Heart right ventricle (tissue), 16 donors: ENCODE results near the gene TRPC3. TPM values are rescaled to one million over a fixed set of nuclear protein-coding genes. Genes with fewer than 3 reads are reported as not detected.

ENCODE experiments used
- ATAC-seq, 8 donors: fragments of 200-7000 bp; cut with Tn5 transposase; one replicate each; pipeline ENCODE4 v1.9.1; 2020; ENCODE audit warnings: mild to moderate bottlenecking in 8 of 8, moderate library complexity in 8 of 8, moderate number of reproducible peaks in 1 of 8
- DNase-seq, 2 donors: peaks; one replicate each; pipeline ENCODE4 v3.0.0-alpha.2; 2020
- H3K27ac ChIP-seq, 10 donors: fragments of 200-600 bp; sonication (generic) in 2 of 10; one replicate each; pipeline versions ENCODE4 v1.5.0 to v1.8.0; 2020 to 2022; ENCODE audit warnings: mild to moderate bottlenecking in 3 of 10
- H3K27me3 ChIP-seq, 7 donors: fragments of 200-600 bp; one replicate each; pipeline ENCODE4 v1.8.0; 2021 to 2022; ENCODE audit warnings: mild to moderate bottlenecking in 2 of 7
- H3K36me3 ChIP-seq, 9 donors: fragments of 200-600 bp; sonication (generic) in 1 of 9; one replicate each; pipeline versions ENCODE4 v1.5.0 to v1.8.0; 2020 to 2022; ENCODE audit warnings: mild to moderate bottlenecking in 2 of 9
- H3K4me1 ChIP-seq, 9 donors: fragments of 200-600 bp; sonication (generic) in 1 of 9; one replicate each; pipeline versions ENCODE4 v1.5.0 to v1.8.0; 2020 to 2022; ENCODE audit warnings: mild to moderate bottlenecking in 4 of 9
- H3K4me3 ChIP-seq, 10 donors: fragments of 200-600 bp; sonication (generic) in 2 of 10; one replicate each; pipeline versions ENCODE4 v1.5.0 to v1.8.0; 2020 to 2022; ENCODE audit warnings: mild to moderate bottlenecking in 7 of 10, moderate library complexity in 2 of 10
- H3K9me3 ChIP-seq, 11 donors: fragments of 200-600 bp in 10 of 11; sonication (generic) in 2 of 11; one replicate each; pipeline versions ENCODE4 v1.5.0 to v1.8.0; 2013 to 2022; ENCODE audit warnings: mild to moderate bottlenecking in 2 of 11, control low read depth in 1 of 11, moderate library complexity in 1 of 11
- WGBS, 2 donors: extraction: QIAGEN DNeasy Blood & Tissue Kit; methylation state at CpG; one replicate each; pipeline ENCODE4 v1.1.7; 2013; ENCODE audit warnings: inconsistent platforms in 1 of 2; 5-methylcytosine and 5-hydroxymethylcytosine counted together
- intact Hi-C, 10 donors: fragments of 100-400 bp; cut with DNase I; formaldehyde crosslinking; loops; one replicate each; pipeline versions ENCODE4 v1.11.1 to v1.14.2; 2022
- polyA plus RNA-seq, 2 donors: library from polyadenylated mRNA; stranded (reverse); fragments of 200-250 nt; gene quantifications; one replicate each; pipeline ENCODE4 v1.2.3, GENCODE V29; 2013
- total RNA-seq, 10 donors: library from RNA; stranded (reverse); fragmentation: NEBNext Ultra II Directional in 3 of 10; extraction: Animal tissue kit (Norgen Biotek cat#: 25700) in 3 of 10; gene quantifications; one replicate each; pipeline versions ENCODE4 v1.2.1 to v1.2.4, GENCODE V29; 2021 to 2023
- TF ChIP-seq, protein P1 (sequence below), 9 donors: fragments of 200-600 bp; sonication (generic) in 2 of 9; IDR thresholded peaks; one replicate each; pipeline versions ENCODE4 v1.5.0 to v1.8.0; 2021 to 2022; ENCODE audit warnings: antibody characterized with exemption in 9 of 9, mild to moderate bottlenecking in 5 of 9, moderate library complexity in 1 of 9
- donor health status: Arrhythmogenic right ventricular cardiomyopathy.
- donor health status: ischemic (EF 13 %, LVEDD 7.1; RV severe dilation, severe dysfunction).
- donor health status: healthy with polysubstance abuse.
- donor health status: DM: no; HTN: yes; CAD: no.
- donor health status: DM: no; HTN: no; CAD: no.
- donor health status: ischemic (EF 25% LVEDD 6.9; RV normal size, moderate dysfunction).
- donor health status: ischemic (EF 25% LVEDD 5.7; RV mildly dilated, moderate dysfunction).
- donor health status: healthy.
- donor health status: DM: yes; HTN: yes; CAD: no.
- donor health status: Ischemic cardiomyopathy.
- donor health status: ischemic (EF 35%, LVEDD 5.7; RV mildly dilated, moderate dysfunction).
- donor health status: nonischemic (EF 11% LVEDD 7.7; RV severe dilation, severe dysfunction).
- donor health status: DM: yes; HTN: yes; CAD: no.
- donor health status: PGD.
- donor health status: ischemic (EF 29% LVEDD 5.4; RV normal size, mild dysfunction).
- donor health status: nonischemic (EF 23%, LVEDD 6.1; RV moderate dilation, normal function).

Gene TRPC3
- total and polyA plus RNA-seq, 12 donors = 0.13 to 0.28 (median 0.17) TPM; not detected in 5

DNA sequence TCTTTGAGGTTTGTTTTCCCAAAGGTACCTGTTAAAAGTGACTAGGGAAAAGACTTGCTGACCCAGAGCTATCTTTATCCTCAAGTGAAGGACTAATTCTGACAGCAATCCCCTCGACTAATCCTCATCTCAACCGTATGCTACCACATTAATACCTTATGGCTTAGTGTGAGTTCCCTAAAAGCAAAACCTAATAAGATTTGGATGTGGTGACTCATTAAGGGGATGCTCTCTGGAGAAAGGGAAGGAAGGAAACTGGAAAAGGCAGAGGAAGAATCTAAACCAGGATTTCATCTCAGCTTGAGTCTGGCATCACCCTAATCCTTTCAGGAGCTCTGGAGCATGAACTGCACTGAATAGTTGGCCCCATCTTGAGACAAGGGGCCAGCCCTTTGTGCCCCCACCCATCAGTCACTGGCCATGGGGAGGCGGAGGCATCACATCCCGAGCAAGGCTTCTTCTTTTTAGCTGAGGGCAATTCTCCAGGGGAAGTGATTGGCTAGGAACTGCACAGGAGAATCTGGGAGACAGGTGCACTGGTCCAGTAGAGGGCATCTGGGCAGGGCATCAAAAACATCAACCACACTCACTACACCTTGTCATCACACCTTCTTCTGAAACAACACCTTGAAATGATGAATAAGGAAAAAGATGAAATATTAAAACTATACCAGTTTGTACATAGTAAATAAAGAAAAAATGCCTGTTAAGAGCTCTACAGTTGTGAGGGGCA, 74.7 kb downstream of the TRPC3 start:
- H3K4me3 ChIP-seq = no peak overlapping the region
- no peak overlapping the region for H3K27ac ChIP-seq
- TF ChIP-seq, protein P1, sequence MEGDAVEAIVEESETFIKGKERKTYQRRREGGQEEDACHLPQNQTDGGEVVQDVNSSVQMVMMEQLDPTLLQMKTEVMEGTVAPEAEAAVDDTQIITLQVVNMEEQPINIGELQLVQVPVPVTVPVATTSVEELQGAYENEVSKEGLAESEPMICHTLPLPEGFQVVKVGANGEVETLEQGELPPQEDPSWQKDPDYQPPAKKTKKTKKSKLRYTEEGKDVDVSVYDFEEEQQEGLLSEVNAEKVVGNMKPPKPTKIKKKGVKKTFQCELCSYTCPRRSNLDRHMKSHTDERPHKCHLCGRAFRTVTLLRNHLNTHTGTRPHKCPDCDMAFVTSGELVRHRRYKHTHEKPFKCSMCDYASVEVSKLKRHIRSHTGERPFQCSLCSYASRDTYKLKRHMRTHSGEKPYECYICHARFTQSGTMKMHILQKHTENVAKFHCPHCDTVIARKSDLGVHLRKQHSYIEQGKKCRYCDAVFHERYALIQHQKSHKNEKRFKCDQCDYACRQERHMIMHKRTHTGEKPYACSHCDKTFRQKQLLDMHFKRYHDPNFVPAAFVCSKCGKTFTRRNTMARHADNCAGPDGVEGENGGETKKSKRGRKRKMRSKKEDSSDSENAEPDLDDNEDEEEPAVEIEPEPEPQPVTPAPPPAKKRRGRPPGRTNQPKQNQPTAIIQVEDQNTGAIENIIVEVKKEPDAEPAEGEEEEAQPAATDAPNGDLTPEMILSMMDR (IDR thresholded peaks at IDR 0.05) = no peak
- DNase-seq = no peak
- no peaks in the 10 kb centered on the region for H3K9me3 ChIP-seq
- WGBS, 2 donors = 56 to 62% methylated on average over 4 of the region's 4 CpGs
- H3K27me3 ChIP-seq = peaks cover 0 to 23% (median 13%) of the 10 kb centered on the region in 7 donors
- H3K4me1 ChIP-seq = no peaks in the 10 kb centered on the region
- H3K36me3 ChIP-seq = no peaks in the 10 kb centered on the region
- no peak for ATAC-seq
- intact Hi-C loops = no loop called here

DNA sequence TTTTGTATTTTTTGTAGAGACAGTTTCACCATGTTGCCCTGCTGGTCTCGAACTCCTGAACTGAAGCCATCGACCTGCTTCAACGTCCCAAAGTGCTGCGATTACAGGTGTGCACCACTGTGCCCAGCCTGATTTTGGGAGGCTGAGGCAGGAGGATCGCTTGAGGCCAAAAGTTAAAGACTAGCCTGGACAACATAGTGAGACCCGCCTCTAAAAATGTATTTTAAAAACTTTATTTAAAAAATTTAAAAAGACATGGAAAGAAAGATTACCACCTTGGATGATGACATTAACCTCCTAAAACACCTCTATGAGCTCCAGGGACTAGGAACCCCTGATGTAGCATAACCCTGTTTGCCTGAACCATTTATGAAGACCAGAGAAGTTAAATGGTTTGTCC, 75.8 kb downstream of the TRPC3 start:
- WGBS, 2 donors = 94 to 96% methylated on average over 6 of the region's 6 CpGs
- TF ChIP-seq, protein P1 (IDR thresholded peaks at IDR 0.05) = no peak

DNA sequence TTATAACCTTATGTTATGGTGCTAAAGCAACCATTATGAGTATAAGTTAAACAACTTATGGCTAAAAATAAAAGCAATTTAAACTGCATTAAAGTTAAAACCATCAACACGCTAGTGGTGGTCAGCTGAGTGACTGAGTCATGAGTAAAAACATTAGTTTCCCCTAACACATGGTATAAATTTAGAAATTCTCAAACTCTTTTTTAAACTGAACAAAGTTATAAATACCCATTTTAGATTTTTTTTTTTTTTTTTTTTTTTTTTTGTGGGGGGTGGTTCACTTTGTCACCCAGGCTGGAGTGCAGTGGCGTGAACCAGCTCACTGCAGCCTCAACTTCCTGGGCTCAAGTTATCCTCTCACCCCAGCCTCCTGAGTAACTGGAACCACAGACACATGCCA, 76.2 kb downstream of the TRPC3 start:
- Histone ChIP-seq H3K4me1 (peaks cover 0 to 4% (median 0%) of the 10 kb centered on the region in 9 donors), H3K27ac (no peak overlapping the region), H3K36me3 (no peaks in the 10 kb centered on the region), H3K27me3 (peaks cover 0 to 23% (median 13%) of the 10 kb centered on the region in 7 donors), H3K9me3 (no peaks in the 10 kb centered on the region), H3K4me3 (no peak overlapping the region)
- intact Hi-C loops = no loop called here
- no peak for ATAC-seq
- DNase-seq = no peak
- TF ChIP-seq, protein P1 (IDR thresholded peaks at IDR 0.05) = no peak
- WGBS, 2 donors = 62 to 97% methylated on average over 2 of the region's 2 CpGs

More for the DNA sequence above, 75.8 kb downstream of the TRPC3 start:
- intact Hi-C loops = no loop called here
- Histone ChIP-seq H3K36me3 (no peaks in the 10 kb centered on the region), H3K4me1 (peaks cover 0 to under 1% (median 0%) of the 10 kb centered on the region in 9 donors), H3K9me3 (no peaks in the 10 kb centered on the region), H3K27me3 (peaks cover 0 to 23% (median 13%) of the 10 kb centered on the region in 7 donors), H3K27ac (no peak overlapping the region), H3K4me3 (no peak overlapping the region)
- ATAC-seq (no peak), DNase-seq (no peak)

DNA sequence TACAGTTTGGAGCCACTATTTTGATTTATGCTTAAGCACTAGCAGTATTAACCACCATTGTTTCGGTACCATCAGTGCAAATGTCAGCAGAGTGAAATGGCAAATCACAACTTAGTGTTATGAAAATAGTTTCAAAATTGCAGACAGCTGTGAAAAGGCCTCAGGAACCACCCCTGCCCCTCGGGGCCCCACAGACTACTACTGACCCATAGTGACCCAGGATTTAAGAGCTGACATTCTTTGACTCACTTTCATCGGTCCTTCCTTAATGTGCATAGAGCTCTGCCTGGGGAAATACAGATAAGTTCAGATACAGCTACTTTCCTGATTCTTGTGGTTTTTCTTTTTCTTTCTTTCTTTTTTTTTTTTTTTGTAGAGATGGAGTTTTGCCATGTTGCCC, 78.3 kb downstream of the TRPC3 start:
- H3K9me3 ChIP-seq = no peaks in the 10 kb centered on the region
- H3K4me1 ChIP-seq = peaks cover 0 to 14% (median 7%) of the 10 kb centered on the region in 9 donors
- intact Hi-C loops = no loop called here
- DNase-seq (no peak), ATAC-seq (no peak)
- WGBS, 2 donors = 45 to 58% methylated on average over 3 of the region's 3 CpGs
- no peaks in the 10 kb centered on the region for H3K36me3 ChIP-seq
- no peak overlapping the region for H3K4me3 ChIP-seq
- H3K27ac ChIP-seq = no peak overlapping the region
- TF ChIP-seq, protein P1 (IDR thresholded peaks at IDR 0.05) = no peak
- peaks cover 0 to 16% (median 9%) of the 10 kb centered on the region in 7 donors for H3K27me3 ChIP-seq
